Breast epithelium (tissue), 3 donors: ENCODE data around the gene OOSP4A.

Source experiments
- POLR2A ChIP-seq: fragments of 450-650 bp; IDR thresholded peaks from one replicate; pipeline ENCODE4 v1.6.1; 2016; ENCODE audit warnings: antibody characterized with exemption, mild to moderate bottlenecking, moderate library complexity
- POLR2AphosphoS5 ChIP-seq, 3 donors: sonication (generic); formaldehyde crosslinking; IDR thresholded peaks; one replicate each; pipeline ENCODE4 v1.6.1; 2017; ENCODE audit warnings: antibody characterized with exemption in 3 of 3
- TF ChIP-seq, protein P1 (sequence below), 3 donors: fragments of 450-650 bp; IDR thresholded peaks; one replicate each; pipeline ENCODE4 v1.5.1; 2016 to 2017; ENCODE audit warnings: antibody characterized with exemption in 3 of 3, mild to moderate bottlenecking in 3 of 3, moderate library complexity in 3 of 3

DNA sequence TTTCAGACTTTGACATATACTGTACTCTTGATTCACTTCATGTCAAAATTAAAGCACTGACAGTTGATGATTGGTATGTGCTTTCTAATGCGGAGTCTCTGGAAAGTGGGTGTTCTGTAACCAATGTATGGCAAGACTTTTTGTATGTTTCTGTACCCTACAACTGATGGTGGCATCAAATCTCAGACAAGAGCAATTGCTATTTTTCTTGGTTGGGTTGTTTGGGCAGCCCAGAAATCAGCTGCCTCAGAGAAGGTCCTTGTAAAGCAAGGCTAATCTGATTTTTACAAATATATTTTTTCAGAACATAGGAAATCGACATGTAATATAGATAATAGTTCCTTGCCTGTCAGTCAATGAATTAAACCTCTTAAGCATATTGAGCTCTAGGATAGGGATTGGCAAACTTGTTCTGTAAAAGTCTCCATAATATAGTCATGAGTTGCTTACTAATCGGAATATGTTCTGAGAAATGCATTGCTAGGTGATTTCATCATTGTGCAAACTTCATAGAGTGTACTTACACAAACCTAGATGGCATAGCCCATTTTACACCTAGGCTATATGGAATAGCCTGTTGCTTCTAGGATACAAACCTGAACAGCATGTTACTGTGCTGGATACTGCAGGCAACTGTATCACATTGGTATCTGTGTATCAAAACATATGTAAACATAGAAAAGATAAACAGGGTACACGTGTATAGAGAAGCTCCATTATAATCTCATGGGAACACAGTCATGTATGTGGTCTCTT is 10.2 kb upstream of the OOSP4A start:
- TF ChIP-seq, protein P1, sequence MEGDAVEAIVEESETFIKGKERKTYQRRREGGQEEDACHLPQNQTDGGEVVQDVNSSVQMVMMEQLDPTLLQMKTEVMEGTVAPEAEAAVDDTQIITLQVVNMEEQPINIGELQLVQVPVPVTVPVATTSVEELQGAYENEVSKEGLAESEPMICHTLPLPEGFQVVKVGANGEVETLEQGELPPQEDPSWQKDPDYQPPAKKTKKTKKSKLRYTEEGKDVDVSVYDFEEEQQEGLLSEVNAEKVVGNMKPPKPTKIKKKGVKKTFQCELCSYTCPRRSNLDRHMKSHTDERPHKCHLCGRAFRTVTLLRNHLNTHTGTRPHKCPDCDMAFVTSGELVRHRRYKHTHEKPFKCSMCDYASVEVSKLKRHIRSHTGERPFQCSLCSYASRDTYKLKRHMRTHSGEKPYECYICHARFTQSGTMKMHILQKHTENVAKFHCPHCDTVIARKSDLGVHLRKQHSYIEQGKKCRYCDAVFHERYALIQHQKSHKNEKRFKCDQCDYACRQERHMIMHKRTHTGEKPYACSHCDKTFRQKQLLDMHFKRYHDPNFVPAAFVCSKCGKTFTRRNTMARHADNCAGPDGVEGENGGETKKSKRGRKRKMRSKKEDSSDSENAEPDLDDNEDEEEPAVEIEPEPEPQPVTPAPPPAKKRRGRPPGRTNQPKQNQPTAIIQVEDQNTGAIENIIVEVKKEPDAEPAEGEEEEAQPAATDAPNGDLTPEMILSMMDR (IDR thresholded peaks at IDR 0.05): no peak
- no peak for TF ChIP-seq POLR2AphosphoS5 (IDR thresholded peaks at IDR 0.05)
- TF ChIP-seq POLR2A: no peak
